HG03432 (cell line): Measurements from ENCODE around the gene ATP1A4.

Source experiments
- ATAC-seq: cut with Tn5 transposase; IDR thresholded peaks from one replicate; pipeline ENCODE4 v1.9.1; 2021; ENCODE audit warnings: mild to moderate bottlenecking, moderate library complexity; ENCODE audit not compliant: unreplicated experiment

ATP1A4 gene

GRCh38 chr1:160169553-160170399 is 18.4 kb downstream of the ATP1A4 start:
- peak; percentile 78 for ATAC-seq

- ATAC-seq = no peak
Observed at GRCh38 chr1:160171354-160171753, 20.0 kb downstream of the ATP1A4 start.

DNA sequence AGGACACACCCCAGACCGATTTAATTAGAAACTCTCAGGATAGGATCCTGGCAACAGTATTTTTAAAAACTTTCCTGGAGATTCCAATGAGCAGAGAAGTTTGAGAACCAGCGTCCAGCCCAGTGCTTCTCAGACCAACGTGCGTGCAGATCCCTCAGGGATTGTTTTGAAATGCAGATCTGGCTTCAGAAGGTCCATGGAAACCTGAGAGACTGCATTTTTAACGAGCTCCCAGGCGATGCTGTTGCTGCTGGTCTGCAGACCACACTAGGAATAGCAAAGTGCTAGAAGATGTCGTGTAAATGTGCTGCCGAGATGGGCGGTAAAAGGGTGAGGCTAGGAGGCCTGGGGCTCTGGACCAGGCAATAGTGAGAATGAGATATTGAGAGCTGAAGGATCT is 20.6 kb downstream of the ATP1A4 start:
- ATAC-seq = no peak

GRCh38 chr1:160177231-160177630 is 25.8 kb downstream of the ATP1A4 start:
- no peak for ATAC-seq

- no peak for ATAC-seq
Observed at GRCh38 chr1:160177667-160178066, 26.3 kb downstream of the ATP1A4 start.

DNA sequence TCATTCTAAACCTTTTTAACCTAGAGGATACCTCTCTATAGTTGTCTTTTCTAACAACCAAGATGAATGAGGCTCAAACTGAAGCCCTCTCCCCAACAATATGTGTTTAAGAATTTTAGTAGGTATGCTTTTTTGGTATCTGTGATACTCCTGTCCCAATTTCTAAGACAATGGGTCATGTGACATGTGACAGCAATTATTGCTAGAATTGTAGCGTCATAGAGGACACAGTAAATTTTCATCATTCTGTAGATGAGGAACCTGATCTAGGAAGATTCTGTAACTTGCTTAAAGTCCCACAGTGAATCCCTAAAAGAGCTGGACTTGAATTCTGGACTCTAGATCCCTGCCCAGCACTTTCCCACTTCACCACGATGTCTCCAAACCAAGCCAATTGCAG is 27.3 kb downstream of the ATP1A4 start:
- no peak for ATAC-seq

DNA sequence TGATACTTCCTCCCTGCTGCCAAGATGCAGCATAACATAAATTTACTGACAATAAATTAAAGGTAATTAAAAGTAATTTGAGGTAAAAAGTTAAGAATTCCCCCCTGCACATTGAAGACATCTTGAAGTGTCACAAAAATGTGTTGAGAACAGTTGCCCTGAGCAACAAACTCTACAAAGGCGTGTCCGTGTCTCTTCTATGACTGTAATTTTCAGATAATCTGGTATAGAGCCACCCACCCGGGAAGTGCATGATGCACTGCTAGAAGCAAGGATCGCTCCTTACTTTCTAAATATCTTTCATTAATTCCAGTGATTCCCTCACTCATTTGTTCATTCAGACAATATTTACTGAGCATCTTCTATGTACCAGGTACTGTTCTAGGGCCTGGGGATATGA is 27.9 kb downstream of the ATP1A4 start:
- ATAC-seq = no peak

GRCh38 chr1:160186246-160186645 is 34.8 kb downstream of the ATP1A4 start:
- ATAC-seq = no peak

- no peak for ATAC-seq
Observed at GRCh38 chr1:160186729-160187128, 35.3 kb downstream of the ATP1A4 start.

GRCh38 chr1:160187407-160187806 is 36.0 kb downstream of the ATP1A4 start:
- no peak for ATAC-seq

DNA sequence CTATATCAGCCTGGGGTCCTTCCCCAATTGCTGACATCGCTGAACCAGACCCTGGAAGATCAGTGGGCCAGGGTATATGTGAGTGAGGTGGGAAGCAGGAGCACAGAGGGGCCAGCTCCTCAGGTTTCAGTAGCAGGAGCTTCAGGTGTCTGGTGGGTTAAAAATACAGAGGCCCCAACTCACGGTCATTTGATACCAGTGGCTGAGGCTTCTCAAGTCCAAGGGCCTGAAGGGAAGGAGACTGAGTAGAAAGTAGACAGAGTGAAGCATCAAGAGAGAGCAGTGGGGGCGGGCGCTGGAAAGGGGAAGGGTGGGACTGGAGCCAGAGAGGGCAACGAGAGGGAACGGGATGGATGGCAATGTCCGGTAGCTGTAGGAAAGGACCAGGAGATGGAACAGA is 36.9 kb downstream of the ATP1A4 start:
- no peak for ATAC-seq

DNA sequence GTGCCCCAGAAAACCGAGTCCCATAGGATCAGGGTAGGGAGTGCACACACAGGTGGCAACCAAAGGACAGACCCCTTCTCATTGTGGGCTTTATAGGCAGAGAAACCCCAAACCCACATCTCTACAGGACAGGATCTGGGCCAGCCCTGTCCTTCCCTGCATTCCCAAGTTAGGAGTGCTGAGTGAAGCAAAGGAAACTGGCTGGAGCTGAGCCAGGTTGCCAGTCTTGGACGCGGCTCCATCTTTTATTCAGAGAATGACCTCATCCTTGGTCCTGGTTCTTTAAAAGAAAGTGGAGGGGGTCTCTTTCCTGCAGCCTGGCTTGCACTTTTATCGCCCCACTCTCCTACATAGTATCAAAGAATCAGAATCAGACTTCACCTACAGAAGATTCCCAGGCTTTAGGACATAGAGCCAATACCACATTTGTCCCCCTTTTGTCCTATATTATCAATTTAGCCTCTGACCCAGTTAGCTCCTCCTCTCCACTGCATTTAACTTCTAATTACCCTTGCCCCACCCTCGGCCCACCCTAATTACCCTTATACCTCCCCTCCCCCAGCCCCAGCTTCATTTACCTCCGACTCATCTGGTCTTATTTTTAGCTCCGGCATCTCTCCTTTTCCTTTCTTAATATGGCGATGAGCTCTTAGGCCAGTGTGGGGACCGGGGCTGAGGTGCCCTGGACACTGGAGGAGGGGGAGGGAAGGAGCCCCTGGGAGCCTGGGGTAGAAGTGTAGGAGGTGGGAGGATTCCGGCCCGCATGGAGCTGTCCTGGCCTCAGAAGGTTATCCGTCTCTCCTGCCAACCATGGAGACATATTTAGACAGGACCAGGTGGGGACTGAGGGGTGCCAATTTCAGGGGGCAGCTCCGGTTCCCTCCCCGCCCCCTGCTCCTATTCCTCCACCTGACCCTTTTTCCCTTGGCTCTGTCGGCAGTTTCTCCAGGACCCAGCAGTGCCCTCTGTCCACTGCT is 38.5 kb downstream of the ATP1A4 start, which contains the start of gene CASQ1:
Gene CASQ1 (plus strand): TSS at position 927 of the 977 bp plus-strand sequence. CDS start 177 bp downstream, outside the sequence.
- no peak for ATAC-seq

DNA sequence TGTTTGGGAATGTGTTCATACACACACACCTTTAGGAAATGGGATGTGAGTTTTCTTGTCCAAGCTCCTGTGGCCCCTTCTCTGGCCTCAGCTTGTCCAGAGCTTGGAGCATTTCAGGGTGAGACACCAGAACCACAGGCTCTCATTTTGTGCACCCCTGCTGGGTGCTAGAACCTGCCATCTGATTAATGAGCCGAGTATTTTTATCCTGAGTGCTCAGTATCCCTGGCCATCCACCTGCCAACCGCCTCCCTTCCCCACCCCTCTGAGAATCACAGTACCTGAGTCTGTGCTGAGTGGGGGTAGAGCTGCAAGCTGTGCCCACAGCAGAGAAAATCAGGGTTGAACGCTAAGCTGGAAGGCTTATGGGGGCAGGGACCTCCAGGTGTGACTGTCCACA is 40.4 kb downstream of the ATP1A4 start:
- no peak for ATAC-seq

DNA sequence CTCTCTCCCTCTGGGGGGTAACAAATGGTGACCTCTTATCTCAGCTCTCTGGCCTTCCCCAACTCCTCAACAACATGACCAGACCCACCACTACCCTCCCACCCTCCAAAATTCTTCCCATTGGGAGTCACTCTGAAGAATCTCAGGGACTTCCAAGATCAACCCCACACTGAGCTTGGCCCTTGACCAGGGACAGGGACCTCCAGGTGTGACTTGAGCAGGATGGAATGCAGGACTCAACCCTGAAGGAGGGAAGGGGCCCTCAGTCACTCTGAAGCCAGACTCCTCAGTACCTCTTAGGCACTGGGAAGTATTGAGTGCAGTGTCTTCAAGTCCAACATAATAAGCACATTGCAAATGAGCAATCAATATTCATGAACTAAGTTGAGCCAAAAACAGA is 40.8 kb downstream of the ATP1A4 start:
- no peak for ATAC-seq

- ATAC-seq = peak; percentile 71
Observed at GRCh38 chr1:160193091-160193819, 41.9 kb downstream of the ATP1A4 start.

DNA sequence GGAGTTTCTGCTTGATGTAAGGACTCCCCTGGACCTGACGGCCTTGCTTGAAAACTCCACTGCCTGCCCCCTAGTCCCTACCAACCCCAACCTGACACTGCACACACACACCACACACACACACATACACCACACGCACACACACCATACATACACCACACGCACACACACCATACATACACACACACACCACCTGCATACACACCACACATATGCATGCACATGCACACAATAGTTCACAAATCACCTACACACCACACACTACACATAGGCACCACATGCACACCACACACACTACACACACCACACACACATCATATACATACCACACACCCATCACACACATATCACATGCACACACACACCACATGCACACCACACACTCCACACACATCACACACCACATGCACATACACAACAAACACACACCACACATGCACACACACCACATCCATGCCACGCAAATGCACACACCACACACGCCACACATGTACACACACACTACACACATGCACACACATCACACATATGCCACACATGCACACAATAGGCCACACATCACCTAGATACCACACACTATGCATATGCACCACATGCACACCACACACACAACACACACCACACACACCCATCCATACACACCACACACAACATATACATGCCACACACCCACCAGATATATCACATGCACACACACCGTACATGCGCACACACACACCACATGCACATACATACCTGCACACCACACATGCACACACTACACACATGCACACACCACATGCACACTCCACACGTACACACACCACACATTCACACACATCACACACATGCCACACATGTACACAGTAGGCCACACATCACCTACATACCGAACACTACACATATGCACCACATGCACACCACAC is 42.7 kb downstream of the ATP1A4 start:
- ATAC-seq = no peak

GRCh38 chr1:160194737-160195059 is 43.3 kb downstream of the ATP1A4 start:
- no peak for ATAC-seq

DNA sequence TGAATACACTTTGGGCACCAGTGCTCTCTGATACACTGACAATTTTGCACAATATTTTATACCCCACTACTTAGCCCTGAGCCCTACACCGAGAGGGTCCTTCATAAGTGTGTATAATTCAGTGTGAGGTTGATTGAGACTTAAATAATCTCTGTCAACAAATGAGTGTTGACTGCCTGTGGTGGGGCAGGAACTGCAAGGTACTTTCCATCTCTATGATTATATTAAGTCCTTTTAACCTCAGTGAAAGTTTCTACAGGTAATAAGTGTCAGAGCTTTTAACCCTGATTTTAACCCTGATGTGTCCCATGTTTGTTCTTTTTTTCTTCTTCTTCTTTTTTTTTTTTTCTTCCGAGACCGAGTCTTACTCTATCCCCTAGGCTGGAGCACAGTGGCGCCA is 44.7 kb downstream of the ATP1A4 start:
- ATAC-seq = no peak

DNA sequence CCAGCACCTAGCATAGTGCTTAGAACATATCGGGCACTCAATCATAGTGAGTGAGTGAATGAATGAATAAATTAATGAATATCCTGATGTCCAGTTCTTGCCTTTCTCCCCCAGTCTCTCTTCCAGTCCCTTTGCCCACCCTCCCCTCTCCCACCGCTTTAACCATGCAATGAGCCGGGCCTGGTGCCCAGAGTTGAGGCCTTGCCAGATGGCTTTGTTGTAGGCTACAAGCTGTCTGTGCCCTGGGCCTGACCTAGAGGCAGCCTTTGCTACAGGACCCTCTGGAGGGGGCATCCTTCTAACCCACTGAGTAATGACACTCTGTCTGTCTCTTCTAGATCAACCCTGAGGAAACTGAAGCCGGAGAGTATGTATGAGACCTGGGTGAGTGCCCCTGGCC is 45.8 kb downstream of the ATP1A4 start:
- ATAC-seq = no peak

- ATAC-seq = no peak
Observed at GRCh38 chr1:160200786-160201185, 49.4 kb downstream of the ATP1A4 start.
